Smooth muscle cell of the brain vasculature (primary cell): ENCODE measurements around the gene LSM8.
"Not testable (repeated sequence)": the region's sequence is repeated elsewhere in the genome, so short reads cannot be mapped to it uniquely, and the experiment has no call there.

Source experiments
- DNase-seq: peaks from one replicate; pipeline ENCODE4 v3.0.0-alpha.2; 2012; ENCODE audit warnings: low read depth, low spot score

Gene LSM8

GRCh38 chr7:118183786-118184564, at the start of gene LSM8:
Gene LSM8, plus strand, starts transcription at chr7:118184164. Its CDS starts 60 bp downstream, at chr7:118184224.
- peak; percentile 97 for DNase-seq

DNA sequence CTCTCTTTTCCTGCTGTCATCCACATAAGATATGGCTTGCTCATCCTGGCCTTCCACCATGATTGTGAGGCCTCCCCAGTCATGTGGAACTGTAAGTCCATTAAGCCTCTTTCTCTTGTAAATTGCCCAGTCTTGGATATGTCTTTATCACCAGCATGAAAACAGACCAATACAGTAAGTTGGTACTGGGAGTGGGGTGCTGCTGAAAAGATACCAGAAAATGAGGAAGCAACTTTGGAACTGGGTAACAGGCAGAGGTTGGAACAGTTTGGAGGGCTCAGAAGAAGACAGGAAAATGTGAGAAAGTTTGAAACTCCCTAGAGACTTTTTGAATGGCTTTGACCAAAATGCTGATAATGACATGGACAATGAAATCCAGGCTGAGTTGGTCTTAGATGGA, 49.5 kb upstream of the LSM8 start:
- not testable (repeated sequence) for DNase-seq

DNA sequence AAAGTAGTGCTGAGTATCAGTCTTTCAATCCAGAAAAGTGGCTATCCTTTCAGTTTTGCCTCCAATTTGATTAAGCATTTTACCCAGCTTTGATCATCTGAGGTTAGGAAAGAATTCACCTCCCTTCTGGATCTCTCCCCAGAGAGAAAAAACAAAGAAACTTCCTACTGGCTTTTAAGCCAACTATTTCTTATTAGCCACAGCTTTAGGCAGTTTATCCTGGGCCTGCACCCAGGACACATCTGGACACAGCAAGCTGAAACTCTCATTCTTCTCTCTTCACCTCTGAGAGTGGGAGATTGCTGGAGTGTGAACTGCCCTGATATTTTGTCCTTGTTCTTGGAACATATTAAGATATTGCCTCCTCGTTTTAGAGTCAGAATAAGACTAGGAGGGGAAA, 43.5 kb upstream of the LSM8 start:
- DNase-seq: no peak

DNA sequence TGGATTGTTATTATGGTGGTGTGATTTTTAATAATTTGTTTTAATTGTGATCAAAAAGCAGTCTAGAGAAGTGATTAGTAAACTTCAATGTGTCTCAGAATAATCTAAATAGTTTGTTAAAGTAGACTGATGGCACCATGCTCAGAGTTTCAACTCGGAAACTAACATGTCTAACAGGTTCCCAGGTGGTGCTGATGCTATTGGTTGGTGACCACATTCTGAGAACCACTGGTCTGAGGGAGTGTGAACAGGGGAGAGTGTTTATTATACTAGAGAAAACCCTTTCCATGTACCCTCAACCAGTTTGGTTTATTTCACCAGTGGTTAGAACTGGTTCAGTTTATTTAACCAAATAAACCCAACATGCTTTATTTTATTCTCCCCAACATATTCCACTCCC, 42.0 kb upstream of the LSM8 start:
- DNase-seq: no peak

DNA sequence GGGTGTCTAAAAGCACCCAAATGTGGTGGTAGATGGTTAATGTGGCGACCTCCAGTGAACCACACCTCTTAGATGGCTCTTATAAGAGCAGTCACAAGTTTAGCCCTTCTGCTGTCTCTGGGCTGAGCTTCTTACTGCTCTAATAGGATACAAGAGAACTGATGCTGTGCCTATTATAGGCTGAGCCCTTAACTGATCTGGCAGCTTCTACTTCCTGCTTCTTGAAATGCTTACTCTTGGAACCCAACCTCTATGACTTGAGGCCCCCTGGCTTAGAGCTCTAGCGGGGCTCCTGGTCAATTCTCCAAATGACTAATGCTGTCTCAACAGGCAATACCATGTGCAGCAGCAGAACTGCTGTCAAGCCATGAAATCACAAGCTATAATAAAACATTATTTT, 35.0 kb upstream of the LSM8 start:
- no peak for DNase-seq

DNA sequence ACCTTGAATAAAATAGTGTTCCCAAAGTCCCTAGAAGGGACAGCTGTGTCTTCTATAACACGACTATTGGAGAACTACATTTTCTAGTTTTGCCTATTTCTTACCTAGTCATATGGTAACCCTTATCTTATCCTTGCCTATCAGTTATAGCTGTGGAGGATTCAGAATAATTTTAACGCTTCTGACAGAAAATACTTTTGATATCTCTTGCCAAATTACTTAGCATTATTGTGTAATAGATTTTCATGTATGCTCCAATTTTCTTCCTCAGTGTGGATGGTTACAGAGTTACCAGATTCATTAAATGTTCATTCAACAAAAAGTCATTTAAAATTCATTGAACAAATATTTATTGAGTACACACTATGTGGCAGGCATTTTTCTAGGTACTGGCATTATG, 34.6 kb upstream of the LSM8 start:
- no peak for DNase-seq

- DNase-seq: no peak
Observed at GRCh38 chr7:118151671-118152070, 32.3 kb upstream of the LSM8 start.

GRCh38 chr7:118152149-118152548, 31.8 kb upstream of the LSM8 start:
- DNase-seq: no peak

- no peak for DNase-seq
Observed at GRCh38 chr7:118152654-118153053, 31.3 kb upstream of the LSM8 start.

- DNase-seq: no peak
Observed at GRCh38 chr7:118153551-118154177, 30.3 kb upstream of the LSM8 start.

GRCh38 chr7:118158766-118159165, 25.2 kb upstream of the LSM8 start:
- no peak for DNase-seq

DNA sequence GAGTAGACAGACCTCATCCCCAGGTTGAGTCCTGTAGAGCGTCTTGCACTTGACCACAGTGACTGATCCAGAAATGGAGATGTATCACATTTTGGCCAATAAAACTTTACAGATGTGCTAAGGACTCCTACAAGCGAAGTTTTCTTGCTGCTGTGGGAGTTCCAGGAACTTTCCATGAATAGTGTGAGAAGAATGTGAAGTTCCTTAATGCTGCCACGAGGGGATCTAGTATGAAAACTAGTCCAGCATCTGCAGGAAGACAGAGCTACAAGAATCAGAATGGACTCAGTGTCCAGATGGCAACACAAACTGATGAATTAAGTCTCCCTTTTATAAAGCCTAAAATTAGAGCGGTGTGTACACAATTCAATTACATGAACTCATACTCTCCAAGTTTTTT, 14.8 kb upstream of the LSM8 start:
- no peak for DNase-seq

DNA sequence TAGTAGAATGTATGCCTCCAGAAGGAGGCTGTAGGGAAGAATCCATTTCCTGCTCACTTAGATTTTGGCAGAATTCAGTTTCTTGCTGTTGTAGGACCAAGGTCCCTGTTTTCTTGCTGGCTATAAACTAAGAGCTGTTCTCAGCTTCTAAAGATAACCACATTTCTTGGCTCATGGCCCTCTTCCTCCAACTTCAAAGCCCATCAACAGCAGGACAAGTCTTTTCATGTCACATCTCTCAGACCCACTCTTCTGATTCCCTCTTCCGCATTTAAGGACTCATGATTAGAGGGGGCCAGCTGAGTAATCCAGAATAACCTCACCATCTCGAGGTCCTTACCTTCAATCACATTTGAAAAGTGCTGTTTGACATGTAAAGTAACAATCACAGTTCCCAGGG, 8.2 kb upstream of the LSM8 start:
- DNase-seq: no peak

- no peak for DNase-seq
Observed at GRCh38 chr7:118179191-118179590, 4.8 kb upstream of the LSM8 start.

GRCh38 chr7:118182593-118183427, 1.2 kb upstream of the LSM8 start:
- no peak for DNase-seq

GRCh38 chr7:118183428-118183785, 557 bp upstream of the LSM8 start:
- no peak for DNase-seq

GRCh38 chr7:118184565-118184940, 589 bp downstream of the LSM8 start:
- DNase-seq: peak; percentile 4

- DNase-seq: no peak
Observed at GRCh38 chr7:118185163-118185860, 1.3 kb downstream of the LSM8 start.

DNA sequence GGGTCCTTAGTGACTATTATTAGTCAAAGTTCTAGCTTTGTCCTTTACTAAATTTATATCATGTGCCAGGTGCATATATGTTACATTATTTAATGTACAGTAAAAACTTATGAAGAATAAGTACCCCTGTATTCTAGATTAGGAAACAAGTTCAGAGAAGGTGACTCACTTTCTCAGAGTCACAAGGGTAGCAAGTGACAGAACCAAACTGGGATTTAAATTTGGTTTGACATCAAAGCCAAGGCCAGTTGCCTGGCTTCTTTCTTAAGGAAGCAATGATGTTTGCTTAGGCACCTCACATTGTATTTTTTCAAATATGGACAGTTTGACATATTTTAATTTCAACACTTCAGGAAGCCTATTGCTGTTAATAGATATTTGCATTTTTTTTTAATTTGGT, 2.5 kb downstream of the LSM8 start:
- DNase-seq: no peak

- DNase-seq: no peak
Observed at GRCh38 chr7:118194571-118194970, 10.6 kb downstream of the LSM8 start.

- DNase-seq: no peak
Observed at GRCh38 chr7:118195837-118196474, 12.0 kb downstream of the LSM8 start.

GRCh38 chr7:118202061-118202460, 18.1 kb downstream of the LSM8 start:
- DNase-seq: no peak
